H9 (cell line): ENCODE data around the gene ASTN1. TPM values are rescaled to one million over a fixed set of nuclear protein-coding genes. Genes with fewer than 3 reads are reported as not detected.

Source experiments
- DNase-seq: peaks from one replicate; pipeline ENCODE4 v3.0.0-alpha.2; 2017
- H2AFZ ChIP-seq: one replicate; pipeline ENCODE4 v1.6.1; 2013; ENCODE audit warnings: mild to moderate bottlenecking, low read length, control low read depth, moderate library complexity
- H2AK5ac ChIP-seq: 2 replicates; pipeline ENCODE4 v1.6.1; 2013; ENCODE audit warnings: low read length, control low read depth, mixed read lengths; ENCODE audit not compliant: insufficient read length
- H2BK120ac ChIP-seq: one replicate; pipeline ENCODE4 v1.6.1; 2013; ENCODE audit warnings: low read depth, mild to moderate bottlenecking, low read length, control low read depth, inconsistent platforms; ENCODE audit not compliant: poor library complexity, severe bottlenecking
- H2BK12ac ChIP-seq: 2 replicates; pipeline ENCODE4 v1.6.1; 2013; ENCODE audit warnings: low read length, control low read depth, mixed read lengths, low read depth; ENCODE audit not compliant: insufficient read length
- H2BK15ac ChIP-seq: 2 replicates; pipeline ENCODE4 v1.6.1; 2013; ENCODE audit warnings: low read depth, low read length, control low read depth
- H2BK20ac ChIP-seq: one replicate; pipeline ENCODE4 v1.6.1; 2013; ENCODE audit warnings: low read depth, mild to moderate bottlenecking, low read length, control low read depth, inconsistent platforms; ENCODE audit not compliant: poor library complexity, severe bottlenecking
- H2BK5ac ChIP-seq: 2 replicates; pipeline ENCODE4 v1.6.1; 2013; ENCODE audit warnings: low read length, control low read depth, mixed read lengths; ENCODE audit not compliant: insufficient read length
- H3K14ac ChIP-seq: 2 replicates; pipeline ENCODE4 v1.6.1; 2013; ENCODE audit warnings: low read length, control low read depth; ENCODE audit not compliant: insufficient read depth
- H3K18ac ChIP-seq: 2 replicates; pipeline ENCODE4 v1.6.1; 2013; ENCODE audit warnings: low read depth, mild to moderate bottlenecking, mixed read lengths, low read length, control low read depth; ENCODE audit not compliant: insufficient read length
- H3K23ac ChIP-seq: 2 replicates; pipeline ENCODE4 v1.6.1; 2013; ENCODE audit warnings: low read length, control low read depth, mixed read lengths, low read depth; ENCODE audit not compliant: insufficient read length
- H3K23me2 ChIP-seq: 2 replicates; pipeline ENCODE4 v1.6.1; 2013; ENCODE audit warnings: low read depth, mild to moderate bottlenecking, mixed read lengths, low read length, control low read depth; ENCODE audit not compliant: insufficient read length, poor library complexity, severe bottlenecking
- H3K27ac ChIP-seq: 2 replicates; pipeline ENCODE4 v1.5.1; 2013; ENCODE audit warnings: low read length, control low read depth, mixed read lengths, low read depth; ENCODE audit not compliant: insufficient read length
- H3K27me3 ChIP-seq: 2 replicates; pipeline ENCODE4 v1.6.1; 2013; ENCODE audit warnings: low read length, control low read depth, inconsistent platforms; ENCODE audit not compliant: insufficient read depth
- H3K4ac ChIP-seq: 2 replicates; pipeline ENCODE4 v1.6.1; 2013; ENCODE audit warnings: low read depth, mild to moderate bottlenecking, control low read depth, inconsistent platforms, low read length, moderate library complexity
- H3K4me1 ChIP-seq: 2 replicates; pipeline ENCODE4 v1.6.1; 2013; ENCODE audit warnings: low read length, control low read depth, inconsistent platforms; ENCODE audit not compliant: insufficient read depth
- H3K4me2 ChIP-seq: 2 replicates; pipeline ENCODE4 v1.6.1; 2013; ENCODE audit warnings: low read length, control low read depth, mixed read lengths; ENCODE audit not compliant: insufficient read length, insufficient read depth
- H3K56ac ChIP-seq: 2 replicates; pipeline ENCODE4 v1.6.1; 2013; ENCODE audit warnings: low read depth, mild to moderate bottlenecking, mixed read lengths, low read length, control low read depth; ENCODE audit not compliant: insufficient read length
- H3K79me1 ChIP-seq: 2 replicates; pipeline ENCODE4 v1.6.1; 2013; ENCODE audit warnings: low read depth, mild to moderate bottlenecking, moderate library complexity, low read length, control low read depth, inconsistent platforms; ENCODE audit not compliant: insufficient read depth, poor library complexity, severe bottlenecking
- H3K79me2 ChIP-seq: 2 replicates; pipeline ENCODE4 v1.6.1; 2013; ENCODE audit warnings: low read length, control low read depth, inconsistent platforms; ENCODE audit not compliant: insufficient read depth
- H3K9ac ChIP-seq: 2 replicates; pipeline ENCODE4 v1.6.1; 2013; ENCODE audit warnings: low read length, control low read depth, mixed read lengths; ENCODE audit not compliant: insufficient read length; ENCODE audit errors: extremely low read depth
- H3K9me3 ChIP-seq: one replicate; pipeline ENCODE4 v1.6.1; 2013; ENCODE audit warnings: low read depth, low read length, inconsistent platforms; ENCODE audit not compliant: control insufficient read depth
- H3T11ph ChIP-seq: one replicate; pipeline ENCODE4 v1.6.1; 2013; ENCODE audit warnings: mild to moderate bottlenecking, low read length, control low read depth, inconsistent platforms
- H4K20me1 ChIP-seq: one replicate; pipeline ENCODE4 v1.6.1; 2013; ENCODE audit not compliant: control insufficient read depth, insufficient read length, insufficient read depth
- H4K5ac ChIP-seq: 2 replicates; pipeline ENCODE4 v1.6.1; 2013; ENCODE audit warnings: low read depth, mild to moderate bottlenecking, mixed read lengths, low read length, control low read depth; ENCODE audit not compliant: insufficient read length
- H4K8ac ChIP-seq: replicated peaks from 2 replicates; pipeline ENCODE4 v1.6.1; 2013; ENCODE audit warnings: low read length, control low read depth, mixed read lengths, low read depth; ENCODE audit not compliant: insufficient read length
- H4K91ac ChIP-seq: 2 replicates; pipeline ENCODE4 v1.6.1; 2013; ENCODE audit warnings: low read depth, mild to moderate bottlenecking, moderate library complexity, mixed read lengths, low read length, control low read depth; ENCODE audit not compliant: insufficient read length
- H3K27ac Mint-ChIP-seq, 3 experiments: 2 replicates in 2 of 3; 3 replicates in 1 of 3; pipeline ENCODE4 v1.8.0; 2020 to 2021; ENCODE audit warnings: mixed read lengths in 3 of 3, mild to moderate bottlenecking in 1 of 3, moderate library complexity in 1 of 3
- H3K27me3 Mint-ChIP-seq: 2 replicates; pipeline ENCODE4 v1.8.0; 2021; ENCODE audit warnings: low read depth, mild to moderate bottlenecking, moderate library complexity, mixed read lengths
- H3K36me3 Mint-ChIP-seq, 3 experiments: 2 replicates in 2 of 3; 3 replicates in 1 of 3; pipeline ENCODE4 v1.8.0; 2020 to 2021; ENCODE audit warnings: low read depth in 3 of 3, mixed read lengths in 3 of 3; ENCODE audit not compliant: insufficient read depth in 1 of 3
- H3K4me1 Mint-ChIP-seq, 2 experiments: 2 replicates each; pipeline ENCODE4 v1.8.0; 2020; ENCODE audit warnings: mixed read lengths in 2 of 2
- H3K4me3 Mint-ChIP-seq, 2 experiments: 2 replicates in 1 of 2; 3 replicates in 1 of 2; pipeline ENCODE4 v1.8.0; 2020 to 2021; ENCODE audit warnings: mild to moderate bottlenecking in 2 of 2, mixed read lengths in 2 of 2, moderate library complexity in 1 of 2
- H3K9me3 Mint-ChIP-seq, 2 experiments: 2 replicates in 1 of 2; 3 replicates in 1 of 2; pipeline ENCODE4 v1.8.0; 2020; ENCODE audit warnings: mild to moderate bottlenecking in 2 of 2, mixed read lengths in 2 of 2, moderate library complexity in 1 of 2
- WGBS: extraction: QIAGEN DNeasy Blood & Tissue Kit; methylation state at CpG from one replicate; pipeline ENCODE4 v1.1.7; 2013; ENCODE audit warnings: missing lambda C conversion rate, low lambda C conversion rate, mixed read lengths; ENCODE audit not compliant: insufficient read length; ENCODE audit errors: extremely low coverage; 5-methylcytosine and 5-hydroxymethylcytosine counted together
- total RNA-seq: library from RNA; stranded (reverse); gene quantifications from 2 replicates; pipeline ENCODE4 v1.2.1, GENCODE V29; 2021
- TF ChIP-seq, protein P1 (sequence below): fragments of 200-600 bp; sonication (generic); conservative IDR thresholded peaks from 3 replicates; pipeline ENCODE4 v1.8.0; 2021; ENCODE audit warnings: antibody characterized with exemption, mild to moderate bottlenecking

ASTN1 gene
- total RNA-seq, 1 experiment from 2014 or later, result 0.98 TPM

DNA sequence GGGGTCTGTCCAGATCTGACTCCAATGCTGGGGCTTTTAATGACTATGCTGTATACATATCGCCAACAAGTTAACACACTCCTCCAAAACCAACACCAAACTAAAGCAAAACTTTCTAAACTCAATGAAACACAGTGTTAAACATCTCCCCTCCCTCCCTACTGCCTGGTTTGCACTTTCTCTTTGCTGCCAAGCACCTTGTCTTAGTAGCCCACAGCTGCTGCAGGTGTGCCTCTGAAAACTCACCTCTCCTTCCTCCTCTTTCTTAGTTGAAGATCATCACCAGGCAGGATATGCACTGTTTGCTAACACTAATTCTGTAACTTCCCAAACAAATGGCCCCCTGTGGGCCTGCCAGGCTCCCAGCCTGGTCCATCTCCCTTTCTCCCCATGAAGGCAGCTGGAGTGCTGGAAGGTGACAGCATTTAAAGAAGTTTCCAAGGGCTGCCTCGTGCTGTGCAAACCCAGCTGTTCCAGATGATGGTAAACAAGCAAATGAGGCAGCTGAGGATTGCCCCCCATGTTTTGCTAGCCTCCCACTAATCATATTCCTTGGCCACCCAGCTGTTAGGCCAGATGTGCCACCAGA lies 213.7 kb downstream of the ASTN1 start:
- Histone ChIP-seq H3K9ac (no peak overlapping the region), H3K79me2 (no peaks in the 10 kb centered on the region), H2BK15ac (no peak overlapping the region), H3T11ph (no peak overlapping the region), H4K91ac (no peak overlapping the region), H4K20me1 (no peaks in the 10 kb centered on the region), H4K5ac (no peak overlapping the region), H3K23me2 (no peaks in the 10 kb centered on the region), H2BK20ac (no peak overlapping the region), H3K4me1 (peaks cover 7% of the 10 kb centered on the region; the same call in 1 of the 2 replicates), H3K23ac (no peak overlapping the region), H3K4ac (no peak overlapping the region), H3K14ac (no peak overlapping the region), H3K27ac (no peak overlapping the region), H4K8ac (no peak overlapping the region), H3K56ac (no peak overlapping the region), H3K9me3 (no peaks in the 10 kb centered on the region), H2BK5ac (no peak overlapping the region), H2AK5ac (no peak overlapping the region), H3K4me2 (no peak overlapping the region), H3K18ac (no peak overlapping the region), H3K27me3 (no peaks in the 10 kb centered on the region), H2AFZ (no peak overlapping the region), H2BK12ac (no peak overlapping the region), H3K79me1 (no peaks in the 10 kb centered on the region), H2BK120ac (no peak overlapping the region)
- H3K9me3 Mint-ChIP-seq, result no peaks in the 10 kb centered on the region; a peak in 1 of 5 replicates
- TF ChIP-seq, protein P1, sequence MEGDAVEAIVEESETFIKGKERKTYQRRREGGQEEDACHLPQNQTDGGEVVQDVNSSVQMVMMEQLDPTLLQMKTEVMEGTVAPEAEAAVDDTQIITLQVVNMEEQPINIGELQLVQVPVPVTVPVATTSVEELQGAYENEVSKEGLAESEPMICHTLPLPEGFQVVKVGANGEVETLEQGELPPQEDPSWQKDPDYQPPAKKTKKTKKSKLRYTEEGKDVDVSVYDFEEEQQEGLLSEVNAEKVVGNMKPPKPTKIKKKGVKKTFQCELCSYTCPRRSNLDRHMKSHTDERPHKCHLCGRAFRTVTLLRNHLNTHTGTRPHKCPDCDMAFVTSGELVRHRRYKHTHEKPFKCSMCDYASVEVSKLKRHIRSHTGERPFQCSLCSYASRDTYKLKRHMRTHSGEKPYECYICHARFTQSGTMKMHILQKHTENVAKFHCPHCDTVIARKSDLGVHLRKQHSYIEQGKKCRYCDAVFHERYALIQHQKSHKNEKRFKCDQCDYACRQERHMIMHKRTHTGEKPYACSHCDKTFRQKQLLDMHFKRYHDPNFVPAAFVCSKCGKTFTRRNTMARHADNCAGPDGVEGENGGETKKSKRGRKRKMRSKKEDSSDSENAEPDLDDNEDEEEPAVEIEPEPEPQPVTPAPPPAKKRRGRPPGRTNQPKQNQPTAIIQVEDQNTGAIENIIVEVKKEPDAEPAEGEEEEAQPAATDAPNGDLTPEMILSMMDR, result no peak
- H3K4me3 Mint-ChIP-seq, result peak overlapping the region in 1 of 2 experiments; percentile 55; a peak in 1 of 5 replicates
- peaks cover 19 to 26% of the 10 kb centered on the region in 2 experiments for H3K4me1 Mint-ChIP-seq
- peaks cover 0 to under 1% (median 0%) of the 10 kb centered on the region in 3 experiments; a peak in 2 of 7 replicates for H3K36me3 Mint-ChIP-seq
- DNase-seq, result peak; percentile 51
- peaks cover 6% of the 10 kb centered on the region for H3K27me3 Mint-ChIP-seq
- H3K27ac Mint-ChIP-seq, result peak overlapping the region in 2 of 3 experiments; percentile 37 to 97; a peak in 3 of 7 replicates
- no CpG with 5 or more reads among the region's 2 CpGs for WGBS
